Activated naive CD4-positive, alpha-beta T cell treated with anti-CD3 and anti-CD28 coated beads, Interleukin-2, amount 50 U/mL, for 72 hours (primary cell): ENCODE results near the gene SDC1. TPM values are rescaled to one million over a fixed set of nuclear protein-coding genes. Genes with fewer than 3 reads are reported as not detected.
A peak's percentile ranks its signal among the peaks of the same experiment; 100 is the strongest.
"Not testable (repeated sequence)": the region's sequence is repeated elsewhere in the genome, so short reads cannot be mapped to it uniquely, and the experiment has no call there.

Experiments used
- ATAC-seq, 2 donors: fragments of 150-1000 bp; cut with Tn5 transposase; 2 replicates each; pipeline ENCODE4 v1.10.0; 2021; ENCODE audit warnings: mild to moderate bottlenecking in 2 of 2, moderate library complexity in 2 of 2
- DNase-seq, 2 donors: peaks; one replicate each; pipeline ENCODE4 v3.0.0; 2021 to 2022; ENCODE audit warnings: low spot score in 2 of 2
- H3K27ac Mint-ChIP-seq, 2 donors: one replicate each; pipeline ENCODE4 v1.8.0; 2022; ENCODE audit warnings: mild to moderate bottlenecking in 2 of 2, mixed read lengths in 2 of 2
- H3K36me3 Mint-ChIP-seq, 2 donors: one replicate each; pipeline ENCODE4 v1.8.0; 2022; ENCODE audit warnings: mixed read lengths in 2 of 2
- H3K9me3 Mint-ChIP-seq, 2 donors: one replicate each; pipeline ENCODE4 v1.8.0; 2022; ENCODE audit warnings: mixed read lengths in 2 of 2
- total RNA-seq, 2 donors: library from RNA; stranded (reverse); gene quantifications; one replicate each; pipeline ENCODE4 v1.2.3, GENCODE V29; 2022

Gene SDC1
- total RNA-seq, 2 donors from 2014 or later = 0.11 to 0.41 TPM

DNA sequence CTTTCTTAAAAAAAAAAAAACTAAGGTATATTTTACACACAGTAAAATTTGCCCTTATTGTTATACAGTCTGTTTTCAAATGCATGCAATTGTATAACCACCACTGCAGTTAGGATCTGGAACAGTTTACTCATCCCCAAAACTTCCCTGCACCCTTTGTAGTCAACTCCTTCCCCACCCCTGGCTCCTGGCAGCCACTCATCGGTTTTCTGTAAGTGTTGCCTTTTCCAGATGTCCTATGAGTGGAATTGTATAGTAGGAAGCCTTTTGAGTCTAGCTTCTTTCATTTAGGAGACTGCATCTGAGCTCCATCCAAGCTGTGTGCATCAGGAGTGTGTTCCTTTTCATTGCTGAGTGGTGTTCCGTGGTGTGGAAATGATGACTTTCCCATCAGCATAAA is 9.7 kb upstream of the SDC1 start:
- H3K27ac Mint-ChIP-seq, H3K9me3 Mint-ChIP-seq, H3K36me3 Mint-ChIP-seq, ATAC-seq, DNase-seq: not testable (repeated sequence)

DNA sequence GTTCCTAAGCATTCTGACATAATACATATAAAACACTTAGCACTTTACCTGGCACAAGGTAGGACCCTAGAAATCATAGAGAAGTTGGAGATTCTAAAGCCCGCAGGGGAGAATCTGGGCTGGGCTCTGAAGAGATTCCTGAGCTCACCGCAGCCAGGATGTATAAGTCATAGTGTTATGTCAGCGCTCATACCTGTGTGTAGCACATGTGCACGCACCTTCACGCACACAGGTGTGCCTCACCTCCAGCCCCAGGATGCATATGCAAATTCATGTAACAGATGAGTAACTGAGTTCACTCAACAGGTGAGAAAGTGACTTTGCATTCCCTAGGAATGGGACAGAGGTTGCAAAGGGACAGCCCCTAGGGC is 7.9 kb upstream of the SDC1 start:
- ATAC-seq = no peak
- H3K36me3 Mint-ChIP-seq = no peaks in the 10 kb centered on the region
- DNase-seq = no peak
- H3K27ac Mint-ChIP-seq = no peak overlapping the region
- H3K9me3 Mint-ChIP-seq = peaks cover 0 to 2% of the 10 kb centered on the region in 2 donors

DNA sequence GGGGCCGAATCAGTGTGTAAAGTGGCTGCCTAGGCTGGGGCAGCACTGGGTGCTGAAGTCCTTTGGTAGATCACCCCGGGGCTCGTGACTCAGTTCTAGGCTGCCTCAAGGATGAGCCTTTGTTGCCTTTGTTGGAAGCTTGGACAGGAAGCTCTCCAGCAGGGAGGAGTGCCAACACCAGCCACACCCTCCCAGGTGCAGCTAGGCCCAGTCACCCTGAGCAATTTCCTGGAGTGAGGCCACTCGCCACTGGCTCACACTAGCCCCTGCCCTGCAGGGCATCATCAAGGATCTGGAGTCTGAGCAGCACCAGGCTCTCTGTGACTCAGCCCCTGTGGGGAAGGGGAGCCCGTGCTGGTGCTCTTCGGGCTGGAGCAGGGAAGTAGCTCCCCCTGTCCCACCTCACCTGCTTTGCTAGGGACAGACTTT is 6.7 kb upstream of the SDC1 start:
- ATAC-seq (peak; percentile 19 to 56), DNase-seq (no peak)
- Mint-ChIP-seq H3K9me3 (no peaks in the 10 kb centered on the region), H3K27ac (no peak overlapping the region), H3K36me3 (no peaks in the 10 kb centered on the region)

GRCh38 chr2:20231159-20231558 is 6.2 kb upstream of the SDC1 start:
- Mint-ChIP-seq H3K9me3 (no peaks in the 10 kb centered on the region), H3K36me3 (no peaks in the 10 kb centered on the region), H3K27ac (no peak overlapping the region)
- DNase-seq (no peak), ATAC-seq (peak in 1 of 2 donors; percentile 6)

DNA sequence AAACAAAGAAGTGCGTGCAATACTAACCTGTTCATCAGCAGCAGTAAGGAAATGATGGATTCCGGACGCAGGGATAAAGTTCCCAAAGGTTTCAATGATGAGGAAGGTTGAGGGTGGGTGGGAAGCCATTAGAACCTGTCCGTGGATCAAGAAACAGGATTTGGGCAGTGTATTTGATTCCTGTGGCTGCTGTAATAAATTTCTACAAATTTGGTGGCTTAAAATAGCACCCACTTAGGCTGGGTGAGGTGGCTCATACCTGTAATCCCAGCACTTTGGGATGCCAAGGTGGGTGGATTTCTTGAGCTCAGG is 5.1 kb upstream of the SDC1 start:
- Mint-ChIP-seq H3K36me3 (no peaks in the 10 kb centered on the region), H3K9me3 (no peaks in the 10 kb centered on the region), H3K27ac (no peak overlapping the region)
- ATAC-seq = no peak
- DNase-seq = no peak

- H3K36me3 Mint-ChIP-seq = no peaks in the 10 kb centered on the region
- ATAC-seq = no peak
- H3K27ac Mint-ChIP-seq = no peak overlapping the region
- no peaks in the 10 kb centered on the region for H3K9me3 Mint-ChIP-seq
- no peak for DNase-seq
These were observed 4.6 kb upstream of the SDC1 start for GRCh38 chr2:20229322-20230113.

DNA sequence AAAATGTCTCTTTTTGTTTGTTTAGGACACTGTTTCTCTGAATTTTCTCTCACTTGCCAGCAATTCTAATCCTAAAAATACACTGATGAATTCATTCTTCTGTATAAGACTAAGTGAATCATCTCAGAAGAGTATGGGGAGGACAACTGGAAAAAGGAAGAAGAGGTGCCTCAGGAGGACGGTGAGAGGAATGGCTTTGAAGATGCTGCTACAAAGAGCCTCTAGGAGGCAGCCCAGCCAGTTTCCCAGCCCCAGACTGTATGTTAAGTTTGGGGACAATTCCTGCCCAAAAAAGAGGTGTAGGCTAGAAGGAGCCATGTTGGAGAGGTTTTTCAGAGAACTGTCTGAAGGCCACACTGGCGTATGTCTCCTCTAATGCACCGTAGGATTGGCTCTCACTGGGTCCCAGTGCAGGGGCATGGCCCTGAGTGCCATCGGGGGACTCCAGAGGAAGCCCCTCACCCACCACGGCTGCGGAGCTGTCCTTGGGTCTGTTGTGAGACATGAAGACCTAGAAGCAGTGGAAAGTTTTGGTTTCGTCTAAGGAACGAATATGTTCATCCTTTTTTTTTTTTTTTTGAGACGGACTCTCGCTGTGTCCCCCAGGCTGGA is 3.1 kb upstream of the SDC1 start:
- H3K9me3 Mint-ChIP-seq = no peaks in the 10 kb centered on the region
- no peaks in the 10 kb centered on the region for H3K36me3 Mint-ChIP-seq
- H3K27ac Mint-ChIP-seq = no peak overlapping the region
- no peak for ATAC-seq
- peak in 1 of 2 donors; percentile 40 for DNase-seq

DNA sequence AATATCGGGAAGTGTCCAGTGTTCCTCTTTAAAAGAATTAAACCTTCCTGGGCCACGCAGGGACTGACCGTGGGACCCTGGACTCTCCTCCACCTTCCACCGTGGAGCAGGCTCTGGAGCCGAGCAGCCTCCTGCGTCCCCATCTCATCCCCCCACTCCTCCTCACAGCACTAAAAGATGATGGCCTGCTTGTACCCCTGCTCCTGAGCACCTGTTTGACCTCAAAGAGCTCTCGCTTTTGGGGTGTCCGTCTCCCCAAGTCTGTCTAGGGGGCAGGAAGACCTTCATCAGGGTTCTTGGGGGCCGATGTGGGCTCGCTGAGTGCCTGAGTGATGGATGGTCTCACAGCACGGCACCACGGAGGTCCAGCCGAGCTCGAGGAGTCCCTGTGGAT is 1.2 kb upstream of the SDC1 start:
- Mint-ChIP-seq H3K27ac (no peak overlapping the region), H3K9me3 (no peaks in the 10 kb centered on the region), H3K36me3 (no peaks in the 10 kb centered on the region)
- peak in 1 of 2 donors; percentile 52 for DNase-seq
- no peak for ATAC-seq

DNA sequence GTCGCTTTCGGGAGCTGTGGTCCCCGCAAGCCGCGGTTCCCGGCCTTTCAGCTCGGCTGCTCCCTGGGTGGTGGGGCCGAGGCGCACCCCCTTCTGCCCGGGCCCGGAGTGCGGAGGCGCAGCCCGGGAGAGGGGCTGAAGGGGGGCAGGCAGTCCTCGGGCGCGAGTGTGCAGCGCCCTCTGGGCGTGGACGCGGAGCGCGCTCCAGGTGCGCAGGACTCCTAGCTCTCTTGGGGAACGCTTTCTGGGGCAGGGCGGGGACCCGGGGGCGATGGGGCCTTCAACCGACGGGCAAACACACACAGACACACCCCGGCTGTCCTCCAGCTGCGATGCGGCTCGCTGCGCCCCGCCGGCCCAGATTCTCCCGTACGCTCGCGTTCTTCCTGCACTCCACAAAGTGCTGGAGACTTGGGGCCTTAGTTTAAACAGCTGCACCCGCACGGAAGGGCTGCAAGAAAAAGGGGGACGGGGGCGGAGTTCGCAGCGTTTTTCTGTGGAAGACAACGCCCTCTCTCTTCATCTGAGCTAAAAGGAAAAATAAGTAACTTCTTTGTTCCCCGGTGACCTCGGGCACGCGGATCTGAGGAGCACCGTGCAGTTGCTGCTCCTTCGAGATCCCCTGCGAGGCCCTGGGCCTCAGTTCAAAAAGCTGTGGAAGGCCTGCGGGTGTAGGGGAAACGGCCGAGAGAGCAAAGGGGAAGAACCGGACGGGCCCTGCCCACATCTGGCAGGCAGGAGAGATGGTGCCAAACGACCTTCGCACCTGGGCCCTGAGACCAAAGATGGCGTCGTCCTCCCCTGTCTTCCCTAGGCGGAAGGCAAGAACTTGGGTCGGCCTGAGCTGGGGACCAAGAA is 593 bp upstream of the SDC1 start:
- no peaks in the 10 kb centered on the region for H3K9me3 Mint-ChIP-seq
- peak; percentile 44 to 48 for DNase-seq
- peak; percentile 63 to 83 for ATAC-seq
- no peak overlapping the region for H3K27ac Mint-ChIP-seq
- no peaks in the 10 kb centered on the region for H3K36me3 Mint-ChIP-seq

- Mint-ChIP-seq H3K9me3 (no peaks in the 10 kb centered on the region), H3K27ac (no peak overlapping the region), H3K36me3 (no peaks in the 10 kb centered on the region)
- DNase-seq = peak in 1 of 2 donors; percentile 18
- ATAC-seq = peak; percentile 23 to 36
These were observed 690 bp downstream of the SDC1 start for GRCh38 chr2:20224164-20224715.

DNA sequence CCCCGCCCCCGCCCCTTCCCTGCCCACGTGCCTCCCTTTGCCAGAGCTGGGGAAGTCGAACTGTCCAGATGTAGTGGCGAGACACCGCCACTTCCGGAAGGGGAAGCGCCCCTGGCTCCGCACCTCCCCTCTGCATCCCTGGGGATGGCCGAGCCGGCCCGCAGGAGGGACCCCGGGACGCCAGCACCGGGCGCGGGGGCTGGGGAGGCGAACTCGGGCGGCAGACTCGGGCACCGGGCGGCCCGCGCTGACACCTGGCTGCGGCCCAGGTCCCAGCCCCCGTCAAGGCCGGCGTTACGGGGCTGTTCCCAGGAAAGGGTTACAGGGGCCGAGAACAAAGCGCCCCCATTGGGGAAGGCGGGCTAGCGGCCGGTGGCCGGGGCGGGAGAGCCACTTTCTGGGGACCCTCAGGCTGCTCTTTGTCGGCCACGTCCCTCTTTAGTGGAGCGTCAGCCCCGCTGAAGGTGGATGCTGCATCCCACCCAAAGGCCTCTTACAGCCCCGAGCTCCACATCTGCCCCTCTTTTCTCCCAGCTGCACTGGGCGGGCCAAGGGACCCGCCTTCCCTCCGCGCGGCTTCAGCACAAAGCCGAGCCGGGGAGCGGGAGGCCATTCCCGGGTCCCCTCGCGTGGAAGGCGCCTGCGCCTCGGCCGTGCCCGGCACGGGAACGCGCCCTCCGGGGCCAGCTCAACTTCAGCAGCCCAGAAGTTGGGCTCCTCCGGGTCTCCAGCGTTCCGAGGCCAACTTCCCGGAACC is 1.3 kb downstream of the SDC1 start:
- ATAC-seq = peak in 1 of 2 donors; percentile 17
- no peaks in the 10 kb centered on the region for H3K36me3 Mint-ChIP-seq
- no peak for DNase-seq

GRCh38 chr2:20222769-20223406 is 2.0 kb downstream of the SDC1 start:
- Mint-ChIP-seq H3K9me3 (no peaks in the 10 kb centered on the region), H3K27ac (no peak overlapping the region), H3K36me3 (no peaks in the 10 kb centered on the region)
- ATAC-seq (no peak), DNase-seq (no peak)

More for the DNA sequence above, 1.3 kb downstream of the SDC1 start:
- Mint-ChIP-seq H3K9me3 (no peaks in the 10 kb centered on the region), H3K27ac (no peak overlapping the region)

GRCh38 chr2:20222014-20222768 is 2.7 kb downstream of the SDC1 start:
- no peaks in the 10 kb centered on the region for H3K36me3 Mint-ChIP-seq
- H3K27ac Mint-ChIP-seq = no peak overlapping the region
- no peaks in the 10 kb centered on the region for H3K9me3 Mint-ChIP-seq
- DNase-seq (no peak), ATAC-seq (no peak)

DNA sequence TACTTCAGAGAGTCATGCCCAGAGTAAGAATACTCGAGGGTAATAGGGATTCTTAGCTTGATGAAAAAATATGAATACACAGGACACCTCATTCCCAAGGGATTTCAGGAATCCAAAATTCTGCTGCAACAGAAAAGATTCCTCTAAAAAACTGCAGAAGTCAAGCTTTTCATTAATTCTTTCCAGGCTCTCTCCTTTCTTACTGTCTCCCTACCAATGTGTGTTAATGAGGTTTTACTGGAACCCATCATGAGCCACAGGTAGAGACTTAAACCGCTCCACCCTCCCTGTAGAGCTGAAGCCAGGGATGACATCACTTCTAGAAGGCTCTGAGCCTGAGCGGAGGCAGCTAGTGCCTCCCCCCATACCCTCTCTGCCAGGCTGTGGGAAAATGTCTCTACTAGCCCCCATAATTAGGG is 3.4 kb downstream of the SDC1 start:
- DNase-seq (no peak), ATAC-seq (no peak)
- no peaks in the 10 kb centered on the region for H3K9me3 Mint-ChIP-seq
- no peak overlapping the region for H3K27ac Mint-ChIP-seq
- H3K36me3 Mint-ChIP-seq = no peaks in the 10 kb centered on the region

- no peak for DNase-seq
- no peak overlapping the region for H3K27ac Mint-ChIP-seq
- ATAC-seq = no peak
- H3K36me3 Mint-ChIP-seq = no peaks in the 10 kb centered on the region
- H3K9me3 Mint-ChIP-seq = no peaks in the 10 kb centered on the region
These were observed 4.0 kb downstream of the SDC1 start for GRCh38 chr2:20220806-20221554.
